Breast epithelium (tissue), 3 donors: ENCODE measurements around the gene TPD52L2.

ENCODE experiments used
- CTCF ChIP-seq, 3 donors: fragments of 450-650 bp; IDR thresholded peaks; one replicate each; pipeline ENCODE4 v1.5.1; 2016 to 2017; ENCODE audit warnings: antibody characterized with exemption in 3 of 3, mild to moderate bottlenecking in 3 of 3, moderate library complexity in 3 of 3
- POLR2A ChIP-seq: fragments of 450-650 bp; IDR thresholded peaks from one replicate; pipeline ENCODE4 v1.6.1; 2016; ENCODE audit warnings: antibody characterized with exemption, mild to moderate bottlenecking, moderate library complexity
- POLR2AphosphoS5 ChIP-seq, 3 donors: sonication (generic); formaldehyde crosslinking; IDR thresholded peaks; one replicate each; pipeline ENCODE4 v1.6.1; 2017; ENCODE audit warnings: antibody characterized with exemption in 3 of 3

- TF ChIP-seq CTCF (IDR thresholded peaks at IDR 0.05) (no peak), POLR2AphosphoS5 (IDR thresholded peaks at IDR 0.05) (no peak), POLR2A (no peak)
Measured at GRCh38 chr20:63847237-63848002, 17.6 kb upstream of the TPD52L2 start.
